ENCODE results near the gene GPC3.

Gene GPC3

DNA sequence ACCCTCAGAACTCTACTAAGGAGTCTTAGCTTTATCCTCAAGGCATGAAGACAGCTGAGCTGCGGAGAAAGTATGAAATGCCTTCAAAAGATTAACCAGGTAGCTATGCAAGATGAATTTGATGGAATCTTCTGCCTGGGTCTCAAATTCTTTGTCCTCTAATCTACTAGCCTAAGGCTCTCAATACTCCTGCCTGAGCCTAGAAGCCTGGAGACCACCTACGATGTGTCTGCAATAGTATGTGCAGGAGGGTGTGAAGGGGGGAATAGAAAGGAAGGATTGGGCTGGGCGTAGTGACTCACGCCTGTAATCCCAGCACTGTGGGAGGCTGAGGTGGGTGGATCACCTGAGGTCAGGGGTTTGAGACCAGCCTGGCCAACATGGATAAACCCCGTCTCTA lies 391.9 kb downstream of the GPC3 start:
- no peak for DNase-seq

DNA sequence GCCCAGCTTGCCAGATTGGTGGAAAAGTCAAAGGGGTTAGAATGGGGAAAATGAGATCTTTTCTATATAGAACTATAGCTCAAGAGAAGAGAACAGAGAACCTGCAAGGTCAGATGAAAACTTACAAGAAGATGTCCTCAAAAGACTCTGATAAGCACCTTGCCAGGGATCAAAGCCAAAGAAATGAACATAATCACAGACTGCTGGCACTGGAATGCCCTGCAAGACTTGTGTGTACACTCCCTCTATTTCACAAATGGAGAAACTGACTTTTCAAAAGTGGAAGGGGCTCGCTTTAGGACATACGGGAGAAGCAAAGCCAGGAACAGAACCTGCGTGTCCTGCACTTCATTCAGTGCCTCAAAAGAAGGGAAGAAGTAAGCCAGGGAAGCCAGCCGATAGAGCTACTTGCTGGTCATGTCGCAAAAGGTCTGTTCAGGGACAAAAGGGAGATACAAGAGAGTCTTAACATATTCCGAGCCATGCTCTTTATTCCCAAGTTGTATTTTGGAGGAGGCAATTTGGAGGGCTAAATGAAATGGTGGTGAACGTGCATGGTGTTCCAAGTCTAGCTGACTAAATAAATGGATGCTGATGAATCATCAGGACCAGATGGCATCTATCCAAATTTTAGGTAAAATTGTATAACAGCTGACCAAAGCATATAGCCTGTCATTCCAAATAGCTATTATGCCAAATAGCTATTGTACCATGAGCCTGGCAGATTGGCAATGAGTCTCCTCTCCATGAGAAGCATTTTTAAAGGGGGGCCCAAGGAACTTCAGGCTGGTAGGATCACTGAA lies 394.5 kb downstream of the GPC3 start:
- DNase-seq = no peak

DNA sequence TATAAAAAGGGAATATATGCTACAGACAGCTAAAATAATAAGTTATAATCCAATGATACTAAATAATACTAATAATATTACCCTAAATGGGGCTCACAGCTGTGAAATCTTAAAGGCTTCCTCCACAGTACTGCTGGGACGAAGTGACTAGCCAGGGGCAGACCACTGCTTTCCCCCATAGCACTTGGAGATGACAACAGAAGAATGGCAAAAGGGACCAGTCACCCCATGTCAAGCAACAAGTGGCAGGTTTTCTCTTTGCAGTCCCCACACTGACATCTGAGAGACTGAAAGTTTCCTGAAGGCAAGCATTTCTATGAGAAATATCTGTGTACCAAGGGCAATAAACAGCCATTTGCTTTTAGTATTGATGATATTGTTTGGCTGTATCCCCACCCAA lies 396.6 kb downstream of the GPC3 start:
- no peak for DNase-seq

DNA sequence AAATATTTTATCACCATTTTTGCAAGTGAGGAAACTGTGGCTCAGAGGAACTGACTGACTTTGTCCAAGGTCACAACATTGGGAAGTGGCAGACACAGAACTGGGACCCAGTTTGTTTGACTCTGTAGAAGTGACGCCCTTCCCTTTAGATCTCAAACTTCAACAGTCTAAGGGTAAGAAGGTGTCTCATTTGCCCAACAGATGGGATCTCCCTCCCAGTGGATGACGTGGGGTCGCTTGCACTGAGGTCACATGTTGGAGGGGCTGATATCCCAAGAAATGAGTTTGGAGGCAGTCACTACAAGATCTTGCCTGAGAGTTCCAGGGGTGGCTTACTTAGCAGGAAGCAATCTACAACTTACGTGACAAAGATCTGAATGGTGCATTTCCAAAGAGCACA lies 397.6 kb downstream of the GPC3 start:
- no peak for DNase-seq

DNA sequence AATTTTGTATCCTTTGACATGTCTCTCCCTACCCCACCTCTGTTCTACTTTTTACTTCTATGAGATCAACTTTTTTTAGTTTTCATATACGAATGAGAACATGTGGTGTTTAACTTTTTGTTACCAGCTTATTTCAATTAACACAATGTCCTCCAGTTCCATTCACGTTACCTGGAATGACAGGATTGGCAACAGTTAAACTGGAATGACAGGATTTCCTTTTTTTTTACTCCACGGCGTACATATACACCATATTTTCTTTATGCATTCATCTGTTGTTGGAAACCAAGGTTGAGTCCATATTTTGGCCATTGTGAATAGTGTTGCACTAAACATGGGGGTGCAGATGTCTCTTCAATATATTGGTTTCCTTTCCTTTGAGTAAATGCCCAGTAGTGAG lies 398.3 kb downstream of the GPC3 start:
- DNase-seq = no peak

DNA sequence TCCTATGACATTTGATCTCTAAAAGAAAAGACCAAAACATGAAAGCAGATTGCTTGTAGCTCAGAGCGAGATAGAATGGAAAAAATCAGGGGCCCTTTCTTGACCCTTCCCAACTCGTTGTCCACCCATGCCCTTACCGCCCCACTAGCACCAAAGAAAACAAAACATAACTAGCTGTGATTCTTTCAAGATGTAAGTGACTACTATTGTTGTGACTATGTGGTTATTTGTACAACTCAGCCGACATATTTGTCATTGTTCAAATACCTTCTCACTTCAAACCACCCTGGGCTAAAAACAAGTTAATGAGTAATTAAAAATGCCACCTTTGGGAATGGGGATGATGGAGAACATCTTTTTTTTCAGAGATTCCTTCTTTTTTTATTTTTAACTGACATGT lies 399.0 kb downstream of the GPC3 start:
- DNase-seq = no peak

DNA sequence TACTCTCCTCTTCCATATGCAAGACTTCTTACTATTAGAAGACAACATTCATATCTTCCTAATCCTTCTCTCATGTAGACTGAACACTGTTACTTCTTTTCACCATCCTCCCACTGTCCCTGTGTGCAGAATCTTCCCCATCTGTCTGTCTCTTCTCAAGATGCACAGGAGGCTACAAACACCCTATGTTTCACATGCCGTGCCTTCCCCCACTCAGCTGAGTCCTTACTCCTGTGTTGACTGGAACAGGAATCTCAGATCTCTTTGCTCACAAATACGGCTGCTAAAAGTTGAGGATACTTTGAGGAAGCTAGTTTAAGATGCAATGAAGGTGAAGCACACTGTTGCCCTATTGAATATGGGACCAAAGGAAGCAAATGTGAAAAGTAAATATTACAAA lies 401.6 kb downstream of the GPC3 start:
- DNase-seq = no peak

DNA sequence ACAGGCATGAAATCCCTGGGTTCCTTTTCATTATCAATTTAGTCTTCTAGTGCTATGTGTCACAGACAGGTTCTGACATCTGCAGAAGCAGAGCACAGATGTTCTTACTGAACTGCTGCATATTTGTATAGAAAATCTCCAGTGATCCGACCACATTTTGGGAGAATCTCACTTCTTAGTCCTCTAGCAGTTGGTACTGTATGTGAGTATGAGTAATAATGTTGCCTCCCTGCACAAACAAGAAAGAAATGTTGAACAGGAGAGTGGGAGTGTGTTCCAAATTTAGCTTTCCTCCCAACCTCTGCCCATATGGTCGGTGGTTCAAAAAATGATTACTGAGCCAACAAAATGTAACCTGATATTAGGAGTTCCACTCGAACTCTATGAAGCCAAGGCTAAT lies 404.8 kb downstream of the GPC3 start:
- no peak for DNase-seq

DNA sequence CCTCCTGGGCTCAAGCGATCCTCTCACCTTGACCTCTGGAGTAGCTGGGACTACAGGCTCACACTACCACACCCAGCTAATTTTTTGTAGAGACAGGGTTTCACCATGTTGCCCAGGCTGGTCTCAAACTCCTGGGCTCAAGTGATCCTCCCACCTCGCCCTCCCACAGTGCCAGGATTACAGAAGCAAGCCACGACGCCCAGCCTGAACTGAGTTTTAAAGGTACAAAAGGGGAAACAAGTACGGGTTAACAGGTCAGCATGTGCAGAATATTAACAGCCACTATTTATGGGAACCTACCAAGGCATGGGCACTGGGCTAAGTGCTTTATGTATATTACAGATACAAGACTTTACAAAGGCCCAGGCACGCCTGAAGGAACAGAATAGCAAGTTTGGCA lies 405.8 kb downstream of the GPC3 start:
- no peak for DNase-seq

DNA sequence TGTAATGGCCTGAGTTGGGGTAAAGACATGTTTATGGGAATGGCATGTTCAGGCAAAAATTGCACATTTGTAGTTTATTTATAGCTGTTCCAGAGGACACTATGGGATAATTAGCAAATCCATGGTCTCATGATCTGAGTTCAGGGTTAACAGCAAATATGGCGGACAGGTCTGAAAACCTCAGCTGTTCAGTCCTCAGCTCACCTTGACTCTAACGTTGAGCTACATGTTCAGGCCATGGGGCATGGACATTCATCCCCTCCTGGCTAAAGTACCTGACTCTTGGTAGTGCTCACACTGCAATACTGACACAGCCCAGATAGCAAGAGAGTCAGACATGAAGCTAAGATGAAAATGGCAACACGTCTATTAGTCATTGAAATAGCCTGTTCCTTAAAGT lies 408.5 kb downstream of the GPC3 start:
- DNase-seq = no peak

DNA sequence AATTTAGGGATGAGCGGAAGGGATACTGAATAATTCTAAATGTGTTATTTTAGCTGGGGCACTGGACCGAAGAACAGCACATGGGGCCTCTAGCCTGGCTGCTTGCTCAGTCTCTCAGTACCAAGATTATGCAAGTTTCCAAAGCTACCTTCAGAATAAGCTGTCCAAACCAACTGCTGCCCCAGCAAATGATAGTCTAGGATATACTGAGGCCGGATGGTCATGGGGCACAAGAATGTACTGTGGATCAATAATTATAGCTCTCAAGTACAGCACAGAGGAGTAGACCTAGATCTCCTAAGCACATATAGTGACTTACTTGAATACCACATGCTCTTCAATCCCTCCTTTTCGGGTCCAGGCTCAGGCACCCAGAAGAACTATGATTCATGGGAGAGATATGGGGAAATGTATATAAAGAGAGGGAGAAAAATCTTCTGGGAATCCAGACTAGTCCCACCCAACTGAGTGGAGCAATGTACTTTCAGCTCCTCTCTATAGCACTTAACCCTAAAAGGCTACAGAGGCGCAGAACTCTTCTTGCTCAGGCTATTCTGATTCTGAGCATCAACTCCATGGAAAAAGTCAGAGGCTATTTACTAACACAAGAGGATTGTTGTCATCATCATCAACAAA lies 409.8 kb downstream of the GPC3 start:
- DNase-seq = no peak

DNA sequence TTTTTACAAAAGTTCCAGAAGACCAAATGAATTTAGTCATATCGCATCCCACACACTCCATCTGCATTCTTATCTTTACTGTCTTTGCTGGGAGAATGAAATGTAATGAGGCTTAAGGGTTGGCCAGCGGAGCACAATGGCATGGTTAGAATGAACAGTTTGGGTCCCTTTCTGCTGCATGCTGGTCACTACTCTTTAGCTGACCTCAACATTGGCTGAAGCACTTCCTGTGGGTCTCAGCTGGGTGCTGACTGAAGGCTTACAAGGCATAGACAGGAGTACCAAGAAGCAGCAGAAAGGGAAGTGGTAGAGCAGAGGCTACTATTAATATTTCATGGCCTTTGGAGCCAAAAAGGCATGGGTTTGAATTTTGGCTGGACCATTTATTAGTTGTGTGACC lies 410.7 kb downstream of the GPC3 start:
- no peak for DNase-seq

DNA sequence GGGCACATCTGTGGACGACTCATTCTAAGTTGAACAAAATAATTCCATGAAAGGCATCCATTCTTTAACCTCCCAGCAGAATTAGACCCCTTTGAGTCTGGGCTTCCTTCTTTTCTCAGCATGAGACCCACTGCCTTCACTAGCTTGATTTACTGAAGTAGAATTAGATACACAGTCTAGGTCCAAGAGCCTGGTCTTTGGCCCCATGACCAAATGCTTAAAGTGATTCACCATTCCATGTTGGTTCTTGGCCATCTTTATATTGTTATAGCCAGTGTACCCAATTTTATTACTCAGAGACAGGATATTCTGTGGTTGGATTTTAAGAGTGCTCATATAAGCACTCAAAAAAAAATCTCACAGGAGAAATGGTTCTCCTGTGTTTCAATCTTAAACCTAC lies 414.8 kb downstream of the GPC3 start:
- DNase-seq = no peak

DNA sequence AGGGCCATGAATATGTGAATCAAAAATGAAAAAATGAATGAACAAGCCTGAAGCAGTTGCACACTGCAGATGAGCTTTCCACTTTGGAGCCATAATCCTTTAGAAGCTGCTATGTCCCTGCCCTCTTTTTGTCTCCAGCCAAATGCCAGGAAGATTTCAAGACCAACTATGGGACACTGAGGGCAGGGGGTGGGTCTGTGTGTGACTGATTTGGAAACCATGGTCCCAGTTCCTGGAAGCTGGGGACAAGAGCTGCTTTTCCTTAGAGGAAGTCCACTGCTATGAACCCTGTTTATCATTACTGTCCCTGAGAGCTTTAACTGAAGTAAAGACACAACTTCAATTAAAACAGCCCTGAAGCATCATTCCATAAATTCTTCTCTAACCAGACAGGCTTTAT lies 416.2 kb downstream of the GPC3 start:
- no peak for DNase-seq

DNA sequence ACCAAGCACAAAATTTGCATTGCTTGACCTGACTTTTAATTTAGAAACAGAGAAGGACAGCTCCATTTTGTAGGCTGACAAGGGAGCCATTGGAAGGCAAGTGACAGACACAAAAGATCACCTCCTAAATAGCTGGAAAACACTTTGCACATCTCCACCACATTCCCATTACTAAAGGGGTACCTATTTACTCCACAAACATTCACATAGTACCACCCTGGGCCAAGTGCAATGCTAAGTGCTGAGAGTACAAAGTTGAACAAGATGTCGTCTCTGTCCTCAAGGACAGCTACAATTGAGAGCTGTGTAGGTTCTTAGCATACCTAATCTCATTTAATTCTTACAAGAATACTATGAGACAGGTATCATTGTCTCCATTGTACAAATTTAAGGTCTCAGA lies 417.3 kb downstream of the GPC3 start:
- no peak for DNase-seq

DNA sequence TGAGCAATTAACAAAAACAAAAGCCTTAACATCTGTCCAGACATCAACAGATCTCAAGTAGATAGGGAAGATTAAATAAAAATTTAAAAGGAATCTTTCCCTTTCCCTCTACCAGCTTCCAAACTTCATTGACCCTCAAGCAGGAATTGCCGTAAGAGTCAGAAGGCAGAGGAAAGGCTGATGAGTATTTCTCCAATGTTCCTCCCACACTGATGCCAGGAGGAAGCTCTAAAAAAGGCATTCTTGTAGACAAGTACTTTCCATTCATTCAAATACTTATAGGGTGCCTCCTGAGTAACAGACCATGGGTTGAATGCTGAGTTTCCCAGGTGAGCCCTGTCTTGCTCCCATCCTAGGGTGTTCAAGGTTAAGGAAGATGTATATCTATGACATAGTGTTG lies 418.5 kb downstream of the GPC3 start:
- no peak for DNase-seq

DNA sequence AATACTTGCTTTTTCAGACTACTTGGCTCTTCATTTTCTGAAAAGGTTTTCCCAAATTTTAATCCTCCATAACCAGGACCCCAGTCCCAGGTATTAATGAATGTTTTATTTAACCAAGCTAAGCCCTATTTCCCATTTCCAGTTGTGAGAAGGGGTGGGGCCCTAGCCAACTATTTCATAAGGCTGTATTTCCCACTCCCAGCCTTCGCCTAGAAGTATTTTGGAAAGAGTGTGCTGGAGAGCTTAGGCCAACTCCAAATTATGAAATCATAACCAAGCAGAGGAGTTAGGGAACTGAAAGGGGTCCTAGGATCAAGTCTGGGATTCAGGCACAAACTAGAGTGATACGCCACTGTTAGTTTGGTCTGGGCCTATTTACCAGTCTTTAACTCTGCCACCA lies 421.7 kb downstream of the GPC3 start:
- DNase-seq = no peak

DNA sequence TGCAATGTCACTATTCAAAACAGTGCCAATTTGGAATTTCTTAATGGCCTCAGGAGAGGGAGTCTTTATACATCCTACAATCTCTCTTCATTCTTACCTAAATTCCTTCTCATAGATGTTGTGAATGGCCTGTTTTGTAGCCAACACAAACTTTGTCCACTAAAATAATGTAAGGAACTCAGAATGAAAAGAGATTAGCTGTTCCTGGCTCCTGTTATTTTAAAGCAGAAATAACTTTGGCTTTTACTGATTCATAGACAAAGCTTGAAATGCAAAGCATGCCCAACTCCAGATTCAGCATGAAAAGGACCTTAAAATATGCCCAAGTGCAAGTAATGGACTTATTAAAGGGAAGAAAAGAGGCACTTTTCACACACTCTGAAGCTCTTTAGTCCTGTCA lies 424.1 kb downstream of the GPC3 start:
- no peak for DNase-seq

DNA sequence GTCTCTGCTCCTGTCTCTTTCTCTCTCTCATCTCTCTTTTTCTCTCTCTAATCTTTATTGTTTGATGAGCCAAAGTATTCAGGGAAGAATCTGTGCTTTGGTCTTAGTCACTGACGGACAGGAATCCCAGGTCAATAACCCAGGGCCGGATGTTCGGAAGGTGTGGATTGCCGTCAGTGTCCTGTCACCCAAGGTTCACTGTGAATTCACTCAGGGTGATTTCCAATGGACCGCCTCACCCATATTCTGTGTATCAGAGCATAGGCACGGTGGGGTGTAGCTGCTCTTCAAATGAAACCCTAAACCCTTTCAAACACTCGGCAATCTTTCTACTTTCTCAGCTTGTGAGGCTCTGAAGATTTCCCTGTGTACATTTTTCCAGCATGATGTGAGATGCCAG lies 425.5 kb downstream of the GPC3 start:
- no peak for DNase-seq

DNA sequence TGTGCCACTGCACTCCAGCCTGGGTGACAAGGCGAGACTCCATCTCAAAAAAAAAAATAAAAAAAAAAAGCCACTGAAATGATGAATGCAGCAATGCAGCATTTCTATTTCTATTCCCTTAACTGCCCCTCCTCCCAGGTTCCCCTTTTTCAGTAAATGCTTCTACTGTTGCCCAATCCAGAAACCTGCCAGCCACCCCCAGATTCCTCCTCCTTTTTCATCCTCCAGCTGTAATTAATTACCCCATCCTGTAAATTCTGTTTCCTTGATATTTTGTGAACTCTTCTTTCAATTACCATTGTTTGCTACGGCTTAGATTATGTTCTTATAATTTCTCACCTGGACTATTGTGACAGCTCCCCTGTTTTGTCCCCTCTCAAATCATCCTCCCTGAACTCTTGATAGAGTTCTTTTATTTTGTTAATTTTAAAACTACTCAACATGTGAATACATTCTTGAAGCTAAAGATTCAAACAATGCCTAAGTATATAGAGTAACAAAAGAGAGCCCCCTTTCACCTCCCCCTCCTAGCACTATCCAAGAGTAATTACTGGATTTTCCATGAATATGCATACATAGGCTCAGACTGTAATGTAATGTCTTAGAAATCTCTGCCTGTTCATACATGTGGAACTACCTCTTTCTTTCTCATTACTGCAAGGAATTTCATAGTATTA lies 429.5 kb downstream of the GPC3 start:
- no peak for DNase-seq

DNA sequence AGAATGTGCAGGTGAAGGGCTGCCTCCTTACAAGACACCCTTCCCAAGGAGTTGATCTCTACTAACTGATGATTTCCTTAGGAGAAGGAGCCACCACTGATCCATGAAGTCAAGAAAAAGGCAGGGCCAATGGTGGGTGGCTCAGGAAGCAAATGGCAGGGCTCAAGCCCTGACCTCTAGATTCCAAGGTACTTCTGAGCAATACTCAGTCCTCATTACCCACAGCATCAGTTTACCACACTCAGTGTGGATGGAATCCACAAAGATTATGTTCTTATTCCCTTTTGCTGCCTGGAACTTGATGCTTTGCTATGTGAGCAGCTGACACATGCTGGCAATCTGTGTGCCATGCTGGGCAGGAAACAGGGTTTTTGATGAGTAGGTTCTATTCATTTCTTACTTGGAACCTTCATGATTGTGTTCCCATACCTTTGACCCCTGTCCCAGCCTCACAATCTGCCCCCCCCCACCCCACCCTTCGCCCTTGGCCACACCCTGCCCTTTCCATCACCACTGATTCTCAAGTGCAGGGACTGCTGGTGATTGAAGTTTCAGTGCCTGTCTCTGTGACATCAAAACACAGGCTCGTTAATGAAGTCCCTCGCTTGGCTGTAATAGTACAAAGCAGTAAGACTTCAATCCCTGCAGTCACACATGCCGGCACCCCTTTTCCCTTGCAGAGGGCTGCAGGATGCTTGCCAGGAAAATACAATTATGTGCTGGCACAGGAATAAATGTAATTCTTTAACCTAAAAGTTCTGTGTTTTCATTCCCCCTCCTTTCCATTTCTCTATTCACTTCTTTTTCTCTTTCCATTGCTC lies 434.5 kb downstream of the GPC3 start:
- no peak for DNase-seq

DNA sequence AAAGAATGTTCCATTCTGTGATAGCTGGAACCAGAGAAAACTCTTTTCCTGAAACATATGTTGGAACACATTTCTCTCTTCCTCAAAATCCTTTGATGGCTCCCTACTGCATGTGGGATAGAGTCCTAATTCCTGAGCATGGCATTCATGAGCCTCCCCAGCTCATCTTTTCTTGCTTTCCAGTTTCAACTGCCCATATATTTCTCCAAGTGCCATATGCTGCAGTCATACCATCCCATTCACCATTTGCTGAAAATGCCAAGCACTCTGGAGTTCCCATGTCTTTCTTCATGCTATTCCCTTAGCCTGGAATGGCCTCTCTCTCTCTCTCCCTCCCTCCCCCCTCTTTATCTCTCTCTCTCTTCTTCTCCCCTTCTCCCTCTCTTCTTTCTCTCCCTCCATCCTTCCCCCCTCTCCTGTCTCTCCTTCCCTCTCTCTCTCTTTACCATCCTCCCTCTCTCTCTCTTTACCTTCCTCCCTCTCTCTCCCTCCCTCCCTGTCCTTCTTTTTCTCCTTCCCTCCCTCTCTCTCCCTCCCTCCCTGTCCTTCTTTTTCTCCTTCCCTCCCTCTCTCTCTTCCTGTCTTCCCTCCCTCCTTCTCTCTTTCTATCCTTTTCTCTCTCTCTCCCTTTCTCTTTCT lies 436.0 kb downstream of the GPC3 start:
- DNase-seq = no peak

DNA sequence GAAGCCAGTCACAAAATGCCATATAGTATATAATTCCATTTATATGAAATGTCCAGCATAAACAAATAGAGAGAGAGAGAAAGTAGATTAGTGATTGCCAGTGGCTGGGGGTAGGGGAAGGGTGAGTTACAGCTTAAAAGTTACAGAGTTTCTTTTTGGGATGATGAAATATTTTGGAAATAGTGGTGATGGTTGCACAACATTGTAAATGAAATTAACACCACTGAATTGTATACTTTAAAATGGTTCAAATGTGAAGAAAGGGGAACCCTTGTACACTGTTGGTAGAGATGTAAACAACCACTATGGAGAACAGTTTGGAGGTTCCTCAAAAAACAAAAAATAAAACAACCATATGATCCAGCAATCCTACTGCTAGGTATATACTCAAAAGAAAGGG lies 439.0 kb downstream of the GPC3 start:
- DNase-seq = no peak

Measured in CD4-positive, alpha-beta T cell treated with Interleukin-4 for 4 hours (primary cell).